IMR-90 (cell line): ENCODE results near the gene CEACAM7. TPM values are rescaled to one million over a fixed set of nuclear protein-coding genes. Genes with fewer than 3 reads are reported as not detected.

Experiments used
- ATAC-seq: fragments of 200-7000 bp; cut with Tn5 transposase; 2 replicates; pipeline ENCODE4 v1.9.1; 2020; ENCODE audit warnings: low read depth, mild to moderate bottlenecking, moderate library complexity
- BruUV-seq: library from RNA; stranded (reverse); fragments of 400-500 nt; replicated peaks from 2 replicates; lab custom pipeline; 2021; lab: Mats Ljungman, UMichigan
- CTCF ChIA-PET: fragments of 300-600 bp; formaldehyde crosslinking; extraction: SDS; loops from one replicate; lab custom pipeline; 2021; ENCODE audit warnings: antibody characterized with exemption; lab: Yijun Ruan, JAX
- POLR2A ChIA-PET: fragments of 300-600 bp; sonication (Branson Sonifier 250); formaldehyde crosslinking; loops from one replicate; lab custom pipeline; 2022; ENCODE audit warnings: antibody characterized with exemption; ENCODE audit not compliant: unreplicated experiment; lab: Charles Lee
- DNase-seq: peaks from one replicate; pipeline ENCODE4 v3.0.0; 2013
- H2AFZ ChIP-seq: replicated peaks from 2 replicates; pipeline ENCODE3; 2013; ENCODE audit warnings: low read length, mild to moderate bottlenecking; ENCODE audit not compliant: poor library complexity
- H2AK5ac ChIP-seq: 2 replicates; pipeline ENCODE4 v1.6.1; 2013; ENCODE audit warnings: low read depth, low read length, inconsistent platforms
- H2AK9ac ChIP-seq: replicated peaks from 2 replicates; pipeline ENCODE3; 2013; ENCODE audit warnings: mild to moderate bottlenecking, low read depth, low read length, moderate library complexity; ENCODE audit not compliant: poor library complexity
- H2BK120ac ChIP-seq: 2 replicates; pipeline ENCODE4 v1.6.1; 2013; ENCODE audit warnings: low read depth, low read length, inconsistent platforms
- H2BK15ac ChIP-seq: 3 replicates; pipeline ENCODE4 v1.6.1; 2013; ENCODE audit warnings: low read depth, low read length, inconsistent platforms
- H2BK20ac ChIP-seq: 2 replicates; pipeline ENCODE4 v1.6.1; 2013; ENCODE audit warnings: low read depth, mild to moderate bottlenecking, inconsistent platforms, low read length, moderate library complexity
- H2BK5ac ChIP-seq: 2 replicates; pipeline ENCODE4 v1.6.1; 2013; ENCODE audit warnings: mild to moderate bottlenecking, low read depth, low read length, inconsistent platforms; ENCODE audit not compliant: poor library complexity, severe bottlenecking
- H3K14ac ChIP-seq: replicated peaks from 2 replicates; pipeline ENCODE4 v1.6.1; 2013; ENCODE audit warnings: low read depth, low read length, inconsistent platforms
- H3K18ac ChIP-seq: 2 replicates; pipeline ENCODE4 v1.6.1; 2013; ENCODE audit warnings: low read depth, low read length, control low read depth
- H3K23ac ChIP-seq: 2 replicates; pipeline ENCODE4 v1.6.1; 2013; ENCODE audit warnings: low read depth, low read length, inconsistent platforms
- H3K27ac ChIP-seq: 2 replicates; pipeline ENCODE4 v1.5.1; 2013; ENCODE audit warnings: mild to moderate bottlenecking, control low read depth, low read length; ENCODE audit not compliant: insufficient read depth
- H3K27me3 ChIP-seq: 2 replicates; pipeline ENCODE4 v1.6.1; 2013; ENCODE audit warnings: low read length; ENCODE audit not compliant: control insufficient read depth, insufficient read depth
- H3K36me3 ChIP-seq: 2 replicates; pipeline ENCODE4 v1.6.1; 2013; ENCODE audit warnings: low read length, mixed read lengths; ENCODE audit not compliant: control insufficient read depth, insufficient read depth
- H3K4ac ChIP-seq: 2 replicates; pipeline ENCODE4 v1.6.1; 2013; ENCODE audit warnings: low read depth, low read length, inconsistent platforms
- H3K4me1 ChIP-seq: 2 replicates; pipeline ENCODE4 v1.6.1; 2013; ENCODE audit warnings: low read length, mixed read lengths; ENCODE audit not compliant: control insufficient read depth, insufficient read depth
- H3K4me2 ChIP-seq: 2 replicates; pipeline ENCODE4 v1.6.1; 2013; ENCODE audit warnings: low read depth, mild to moderate bottlenecking, control low read depth, low read length, moderate library complexity
- H3K4me3 ChIP-seq: 2 replicates; pipeline ENCODE4 v1.5.1; 2013; ENCODE audit warnings: low read depth, mild to moderate bottlenecking, control low read depth, low read length, moderate library complexity; ENCODE audit not compliant: insufficient read depth
- H3K56ac ChIP-seq: 2 replicates; pipeline ENCODE4 v1.6.1; 2013; ENCODE audit warnings: low read length, inconsistent platforms; ENCODE audit not compliant: insufficient read depth; ENCODE audit errors: extremely low read depth
- H3K79me1 ChIP-seq, 2 experiments: 2 replicates each; pipeline ENCODE4 v1.6.1; 2013; ENCODE audit warnings: low read length in 2 of 2, inconsistent platforms in 1 of 2, low read depth in 1 of 2
- H3K9ac ChIP-seq: 2 replicates; pipeline ENCODE4 v1.6.1; 2013; ENCODE audit warnings: low read depth, low read length, control low read depth
- H3K9me1 ChIP-seq: 2 replicates; pipeline ENCODE4 v1.6.1; 2013; ENCODE audit warnings: low read length, inconsistent platforms; ENCODE audit not compliant: insufficient read depth
- H3K9me3 ChIP-seq: 2 replicates; pipeline ENCODE4 v1.6.1; 2013; ENCODE audit warnings: low read length; ENCODE audit not compliant: control insufficient read depth, insufficient read depth
- H4K20me1 ChIP-seq: 2 replicates; pipeline ENCODE4 v1.6.1; 2013; ENCODE audit warnings: low read length, inconsistent platforms; ENCODE audit not compliant: insufficient read depth
- H4K5ac ChIP-seq: 2 replicates; pipeline ENCODE4 v1.6.1; 2013; ENCODE audit warnings: mild to moderate bottlenecking, low read depth, low read length, control low read depth
- H4K8ac ChIP-seq, 2 experiments: 2 replicates each; pipeline ENCODE4 v1.6.1; 2013; ENCODE audit warnings: low read depth in 2 of 2, low read length in 2 of 2, control low read depth in 1 of 2, inconsistent platforms in 1 of 2
- H4K91ac ChIP-seq: 2 replicates; pipeline ENCODE4 v1.6.1; 2013; ENCODE audit warnings: low read depth, low read length, inconsistent platforms; ENCODE audit not compliant: insufficient read depth
- BHLHE40 ChIP-seq: fragments of 150-350 bp; IDR thresholded peaks from 2 replicates; pipeline ENCODE4 v1.6.1; 2016; ENCODE audit warnings: mild to moderate bottlenecking, low read depth, low read length
- CHD1 ChIP-seq: IDR thresholded peaks from 2 replicates; pipeline ENCODE4 v1.6.1; 2012; ENCODE audit warnings: low read depth, low read length, improper control_type of control experiment
- ELK1 ChIP-seq: fragments of 150-350 bp; IDR thresholded peaks from 2 replicates; pipeline ENCODE4 v1.6.1; 2016; ENCODE audit warnings: low read depth, mild to moderate bottlenecking, low read length, moderate library complexity, borderline replicate concordance
- MAFK ChIP-seq: IDR thresholded peaks from 2 replicates; pipeline ENCODE4 v1.6.1; 2012; ENCODE audit warnings: low read depth, low read length, improper control_type of control experiment
- MAZ ChIP-seq: IDR thresholded peaks from 2 replicates; pipeline ENCODE4 v1.6.1; 2012; ENCODE audit warnings: low read depth, mild to moderate bottlenecking, low read length, improper control_type of control experiment, moderate library complexity, borderline replicate concordance
- RCOR1 ChIP-seq: IDR thresholded peaks from 2 replicates; pipeline ENCODE4 v1.6.1; 2012; ENCODE audit warnings: mild to moderate bottlenecking, low read length, improper control_type of control experiment; ENCODE audit not compliant: insufficient replicate concordance
- SMC3 ChIP-seq: fragments of 150-350 bp; IDR thresholded peaks from 2 replicates; pipeline ENCODE4 v1.6.1; 2016; ENCODE audit warnings: low read depth, mild to moderate bottlenecking, antibody characterized with exemption, low read length, moderate library complexity
- USF2 ChIP-seq: fragments of 150-350 bp; IDR thresholded peaks from 2 replicates; pipeline ENCODE4 v1.6.1; 2017; ENCODE audit warnings: mild to moderate bottlenecking, antibody characterized with exemption, low read length, low read depth
- WGBS, 2 experiments: methylation state at CpG; one replicate each; pipeline versions ENCODE4 v1.1.5 to v1.1.7; 2013; ENCODE audit warnings: missing lambda C conversion rate in 2 of 2; ENCODE audit not compliant: insufficient read length in 1 of 2; ENCODE audit errors: extremely low coverage in 2 of 2; 5-methylcytosine and 5-hydroxymethylcytosine counted together
- dilution Hi-C: fragments of 300-500 bp; cut with HindIII; formaldehyde crosslinking; loops from one replicate; pipeline ENCODE4 v1.14.3; 2018; ENCODE audit warnings: low sequenced_read_pairs; ENCODE audit not compliant: unreplicated experiment
- in situ Hi-C: fragments of 300-500 bp; cut with MboI; formaldehyde crosslinking; loops from 3 replicates; pipeline ENCODE4 v1.14.3; 2019; ENCODE audit warnings: low sequenced_read_pairs, inconsistent platforms, mixed read lengths
- intact Hi-C: fragments of 100-400 bp; cut with micrococcal nuclease; formaldehyde crosslinking; loops from 2 replicates; pipeline ENCODE4 v1.10.0; 2022
- polyA plus RNA-seq, 3 experiments: library from polyadenylated mRNA; depleted of rRNA; stranded (reverse); fragments of >200 nt; gene quantifications; 2 replicates each; pipeline ENCODE4 v1.2.3, GENCODE V29; 2012; ENCODE audit warnings: low replicate concordance in 1 of 3
- total RNA-seq: library from RNA; depleted of rRNA; stranded (reverse); fragments of >200 nt; gene quantifications from 2 replicates; pipeline ENCODE4 v1.2.3, GENCODE V29; 2012

Gene CEACAM7
- total and polyA plus RNA-seq, 2 of the 4 experiments (the other 2 are of a cell fraction): not detected

GRCh38 chr19:41714598-41714997, 26.5 kb upstream of the CEACAM7 start:
- no peak overlapping the region for H2BK15ac ChIP-seq
- H2BK20ac ChIP-seq: no peak overlapping the region
- no peak overlapping the region for H3K23ac ChIP-seq
- no peak overlapping the region for H4K91ac ChIP-seq
- CTCF ChIA-PET: no interaction called here
- no peaks in the 10 kb centered on the region for H3K79me1 ChIP-seq
- intact Hi-C loops (no loop called here), in situ Hi-C loops (no loop called here), dilution Hi-C loops (no loop called here)
- BruUV-seq: no TSS peak
- no peak overlapping the region for H2AFZ ChIP-seq
- ATAC-seq (no peak), DNase-seq (no peak)
- H4K5ac ChIP-seq: no peak overlapping the region
- H2BK120ac ChIP-seq: no peak overlapping the region
- no peak overlapping the region for H3K56ac ChIP-seq
- H3K14ac ChIP-seq: no peak overlapping the region
- H3K4me3 ChIP-seq: no peak overlapping the region
- H4K20me1 ChIP-seq: no peaks in the 10 kb centered on the region
- no peaks in the 10 kb centered on the region for H3K9me1 ChIP-seq
- H3K9ac ChIP-seq: no peak overlapping the region
- H2AK9ac ChIP-seq: no peak overlapping the region
- WGBS, 2 experiments: no CpG with 5 or more reads among the region's 5 CpGs
- H3K27ac ChIP-seq: no peak overlapping the region
- POLR2A ChIA-PET: no interaction called here
- H4K8ac ChIP-seq: no peak overlapping the region
- no peak overlapping the region for H2AK5ac ChIP-seq
- H3K36me3 ChIP-seq: no peaks in the 10 kb centered on the region
- H3K9me3 ChIP-seq: no peaks in the 10 kb centered on the region
- no peak overlapping the region for H3K4me2 ChIP-seq
- H3K27me3 ChIP-seq: peaks cover 2% of the 10 kb centered on the region; the same call in 1 of the 2 replicates
- H3K18ac ChIP-seq: no peak overlapping the region
- H2BK5ac ChIP-seq: no peak overlapping the region
- H3K4ac ChIP-seq: no peak overlapping the region
- no peaks in the 10 kb centered on the region for H3K4me1 ChIP-seq
- TF ChIP-seq MAFK (no peak), CHD1 (no peak), ELK1 (no peak), BHLHE40 (no peak), RCOR1 (no peak), MAZ (no peak), USF2 (no peak), SMC3 (no peak)
